Stimulated activated CD4-positive, alpha-beta T cell treated with anti-CD3 and anti-CD28 coated beads, Interleukin-2, amount 100 ng/mL, for 48 hours (primary cell): ENCODE data around the gene EMILIN3.

Experiments
- DNase-seq, 2 donors: peaks; one replicate each; pipeline ENCODE4 v3.0.0-alpha.2; 2020

EMILIN3 gene

GRCh38 chr20:41344477-41344876, 22.1 kb downstream of the EMILIN3 start:
- DNase-seq: no peak

- DNase-seq: no peak
Observed at GRCh38 chr20:41342474-41343464, 23.8 kb downstream of the EMILIN3 start.

GRCh38 chr20:41340327-41341055, 26.1 kb downstream of the EMILIN3 start, which contains the start of gene LPIN3:
LPIN3 (plus strand) TSS chr20:41340821; CDS start chr20:41345804, 4,983 bp downstream.
- DNase-seq: peak; percentile 53 to 71

- peak; percentile 88 to 93 for DNase-seq
Observed at GRCh38 chr20:41339957-41340326, 26.7 kb downstream of the EMILIN3 start.

GRCh38 chr20:41336711-41337492, 29.7 kb downstream of the EMILIN3 start:
- DNase-seq: no peak

- no peak for DNase-seq
Observed at GRCh38 chr20:41335591-41335990, 31.0 kb downstream of the EMILIN3 start.

GRCh38 chr20:41334443-41335421, 31.9 kb downstream of the EMILIN3 start:
- DNase-seq: no peak

GRCh38 chr20:41334036-41334435, 32.6 kb downstream of the EMILIN3 start:
- no peak for DNase-seq

- no peak for DNase-seq
Observed at GRCh38 chr20:41331731-41332130, 34.9 kb downstream of the EMILIN3 start.

GRCh38 chr20:41330941-41331340, 35.7 kb downstream of the EMILIN3 start:
- DNase-seq: no peak

- no peak for DNase-seq
Observed at GRCh38 chr20:41330343-41330720, 36.3 kb downstream of the EMILIN3 start.

- peak; percentile 46 to 53 for DNase-seq
Observed at GRCh38 chr20:41329435-41330342, 36.9 kb downstream of the EMILIN3 start.

- DNase-seq: no peak
Observed at GRCh38 chr20:41327178-41327577, 39.4 kb downstream of the EMILIN3 start.

GRCh38 chr20:41320976-41321375, 45.6 kb downstream of the EMILIN3 start:
- DNase-seq: no peak

- DNase-seq: no peak
Observed at GRCh38 chr20:41320441-41320840, 46.2 kb downstream of the EMILIN3 start.

- DNase-seq: no peak
Observed at GRCh38 chr20:41318271-41318649, 48.4 kb downstream of the EMILIN3 start.

- peak; percentile 91 to 96 for DNase-seq
Observed at GRCh38 chr20:41317546-41318270, 48.9 kb downstream of the EMILIN3 start, which contains the start of gene ZHX3. ZHX3 (minus strand) TSS chr20:41317731; CDS start chr20:41204916, 112,815 bp downstream.

GRCh38 chr20:41316602-41317545, 49.7 kb downstream of the EMILIN3 start:
- DNase-seq: peak; percentile 72 to 74

- no peak for DNase-seq
Observed at GRCh38 chr20:41316051-41316450, 50.6 kb downstream of the EMILIN3 start.
